Measurements from ENCODE around the gene LOXHD1.

LOXHD1 gene

GRCh38 chr18:46466234-46467160 lies 190.5 kb downstream of the LOXHD1 start:
- H3K4me1 Mint-ChIP-seq (ENCODE audit: low read depth), result no peaks in the 10 kb centered on the region
- no peaks in the 10 kb centered on the region for H3K9me3 Mint-ChIP-seq
- no peak overlapping the region for H3K4me3 Mint-ChIP-seq
- H3K27me3 Mint-ChIP-seq (ENCODE audit: low read depth), result peaks cover 23% of the 10 kb centered on the region
- H3K36me3 Mint-ChIP-seq (ENCODE audit: low read depth), result no peaks in the 10 kb centered on the region
- H3K27ac Mint-ChIP-seq, result no peak overlapping the region

GRCh38 chr18:46464926-46465655 lies 191.9 kb downstream of the LOXHD1 start:
- Mint-ChIP-seq H3K27ac (no peak overlapping the region), H3K9me3 (no peaks in the 10 kb centered on the region), H3K4me1 (ENCODE audit: low read depth) (no peaks in the 10 kb centered on the region), H3K36me3 (ENCODE audit: low read depth) (no peaks in the 10 kb centered on the region), H3K27me3 (ENCODE audit: low read depth) (peaks cover 14% of the 10 kb centered on the region), H3K4me3 (no peak overlapping the region)

- Mint-ChIP-seq H3K36me3 (ENCODE audit: low read depth) (no peaks in the 10 kb centered on the region), H3K4me3 (no peak overlapping the region), H3K9me3 (no peaks in the 10 kb centered on the region), H3K27ac (no peak overlapping the region), H3K27me3 (ENCODE audit: low read depth) (peaks cover 10% of the 10 kb centered on the region), H3K4me1 (ENCODE audit: low read depth) (no peaks in the 10 kb centered on the region)
Measured at GRCh38 chr18:46462523-46462922, 194.5 kb downstream of the LOXHD1 start.

- Mint-ChIP-seq H3K36me3 (ENCODE audit: low read depth) (no peaks in the 10 kb centered on the region), H3K4me3 (no peak overlapping the region), H3K27me3 (ENCODE audit: low read depth) (peaks cover 10% of the 10 kb centered on the region), H3K27ac (no peak overlapping the region), H3K4me1 (ENCODE audit: low read depth) (no peaks in the 10 kb centered on the region), H3K9me3 (no peaks in the 10 kb centered on the region)
Measured at GRCh38 chr18:46461993-46462392, 195.0 kb downstream of the LOXHD1 start.

GRCh38 chr18:46460754-46461153 lies 196.3 kb downstream of the LOXHD1 start:
- Mint-ChIP-seq H3K36me3 (ENCODE audit: low read depth) (no peaks in the 10 kb centered on the region), H3K9me3 (no peaks in the 10 kb centered on the region), H3K27ac (no peak overlapping the region), H3K4me3 (no peak overlapping the region), H3K27me3 (ENCODE audit: low read depth) (peaks cover 6% of the 10 kb centered on the region), H3K4me1 (ENCODE audit: low read depth) (no peaks in the 10 kb centered on the region)

- Mint-ChIP-seq H3K27ac (no peak overlapping the region), H3K9me3 (no peaks in the 10 kb centered on the region), H3K27me3 (ENCODE audit: low read depth) (no peaks in the 10 kb centered on the region), H3K4me3 (no peak overlapping the region), H3K4me1 (ENCODE audit: low read depth) (no peaks in the 10 kb centered on the region), H3K36me3 (ENCODE audit: low read depth) (no peaks in the 10 kb centered on the region)
Measured at GRCh38 chr18:46459789-46460455, 197.1 kb downstream of the LOXHD1 start.

- H3K36me3 Mint-ChIP-seq (ENCODE audit: low read depth), result no peaks in the 10 kb centered on the region
- no peaks in the 10 kb centered on the region for H3K27me3 Mint-ChIP-seq (ENCODE audit: low read depth)
- H3K9me3 Mint-ChIP-seq, result no peaks in the 10 kb centered on the region
- no peak overlapping the region for H3K27ac Mint-ChIP-seq
- H3K4me3 Mint-ChIP-seq, result no peak overlapping the region
- no peaks in the 10 kb centered on the region for H3K4me1 Mint-ChIP-seq (ENCODE audit: low read depth)
Measured at GRCh38 chr18:46458472-46458871, 198.5 kb downstream of the LOXHD1 start.

GRCh38 chr18:46456691-46457090 lies 200.3 kb downstream of the LOXHD1 start:
- Mint-ChIP-seq H3K4me3 (no peak overlapping the region), H3K9me3 (no peaks in the 10 kb centered on the region), H3K27me3 (ENCODE audit: low read depth) (no peaks in the 10 kb centered on the region), H3K36me3 (ENCODE audit: low read depth) (no peaks in the 10 kb centered on the region), H3K27ac (no peak overlapping the region), H3K4me1 (ENCODE audit: low read depth) (no peaks in the 10 kb centered on the region)

GRCh38 chr18:46452820-46453219 lies 204.2 kb downstream of the LOXHD1 start:
- no peaks in the 10 kb centered on the region for H3K27me3 Mint-ChIP-seq (ENCODE audit: low read depth)
- no peak overlapping the region for H3K4me3 Mint-ChIP-seq
- H3K9me3 Mint-ChIP-seq, result no peaks in the 10 kb centered on the region
- no peaks in the 10 kb centered on the region for H3K36me3 Mint-ChIP-seq (ENCODE audit: low read depth)
- H3K4me1 Mint-ChIP-seq (ENCODE audit: low read depth), result no peaks in the 10 kb centered on the region
- no peak overlapping the region for H3K27ac Mint-ChIP-seq

GRCh38 chr18:46449499-46449898 lies 207.5 kb downstream of the LOXHD1 start:
- no peaks in the 10 kb centered on the region for H3K9me3 Mint-ChIP-seq
- H3K27me3 Mint-ChIP-seq (ENCODE audit: low read depth), result peaks cover 16% of the 10 kb centered on the region
- H3K4me3 Mint-ChIP-seq, result no peak overlapping the region
- H3K36me3 Mint-ChIP-seq (ENCODE audit: low read depth), result no peaks in the 10 kb centered on the region
- no peaks in the 10 kb centered on the region for H3K4me1 Mint-ChIP-seq (ENCODE audit: low read depth)
- H3K27ac Mint-ChIP-seq, result no peak overlapping the region

GRCh38 chr18:46449033-46449432 lies 208.0 kb downstream of the LOXHD1 start:
- Mint-ChIP-seq H3K9me3 (no peaks in the 10 kb centered on the region), H3K36me3 (ENCODE audit: low read depth) (no peaks in the 10 kb centered on the region), H3K4me3 (no peak overlapping the region), H3K27ac (no peak overlapping the region), H3K27me3 (ENCODE audit: low read depth) (peaks cover 20% of the 10 kb centered on the region), H3K4me1 (ENCODE audit: low read depth) (no peaks in the 10 kb centered on the region)

- Mint-ChIP-seq H3K9me3 (no peaks in the 10 kb centered on the region), H3K36me3 (ENCODE audit: low read depth) (no peaks in the 10 kb centered on the region), H3K27me3 (ENCODE audit: low read depth) (peaks cover 20% of the 10 kb centered on the region), H3K27ac (no peak overlapping the region), H3K4me3 (no peak overlapping the region), H3K4me1 (ENCODE audit: low read depth) (no peaks in the 10 kb centered on the region)
Measured at GRCh38 chr18:46448347-46448746, 208.7 kb downstream of the LOXHD1 start.

- H3K36me3 Mint-ChIP-seq (ENCODE audit: low read depth), result no peaks in the 10 kb centered on the region
- no peak overlapping the region for H3K27ac Mint-ChIP-seq
- peaks cover 20% of the 10 kb centered on the region for H3K27me3 Mint-ChIP-seq (ENCODE audit: low read depth)
- no peak overlapping the region for H3K4me3 Mint-ChIP-seq
- H3K4me1 Mint-ChIP-seq (ENCODE audit: low read depth), result no peaks in the 10 kb centered on the region
- H3K9me3 Mint-ChIP-seq, result no peaks in the 10 kb centered on the region
Measured at GRCh38 chr18:46447792-46448191, 209.2 kb downstream of the LOXHD1 start.

- H3K27me3 Mint-ChIP-seq (ENCODE audit: low read depth), result peaks cover 20% of the 10 kb centered on the region
- H3K4me3 Mint-ChIP-seq, result no peak overlapping the region
- H3K4me1 Mint-ChIP-seq (ENCODE audit: low read depth), result no peaks in the 10 kb centered on the region
- H3K36me3 Mint-ChIP-seq (ENCODE audit: low read depth), result no peaks in the 10 kb centered on the region
- H3K9me3 Mint-ChIP-seq, result no peaks in the 10 kb centered on the region
- H3K27ac Mint-ChIP-seq, result no peak overlapping the region
Measured at GRCh38 chr18:46447323-46447722, 209.7 kb downstream of the LOXHD1 start.

Data from T-helper 1 cell treated with Interleukin-12 subunit alpha and Interleukin-12 subunit beta and Interleukin-4 antibody, amounts not matched to agents 30 μg/mL and 1 μg/mL, for 36 hours (primary cell).